Measurements from ENCODE around the gene WDR31.
A peak's percentile ranks its signal among the peaks of the same experiment; 100 is the strongest.

The WDR31 gene

DNA sequence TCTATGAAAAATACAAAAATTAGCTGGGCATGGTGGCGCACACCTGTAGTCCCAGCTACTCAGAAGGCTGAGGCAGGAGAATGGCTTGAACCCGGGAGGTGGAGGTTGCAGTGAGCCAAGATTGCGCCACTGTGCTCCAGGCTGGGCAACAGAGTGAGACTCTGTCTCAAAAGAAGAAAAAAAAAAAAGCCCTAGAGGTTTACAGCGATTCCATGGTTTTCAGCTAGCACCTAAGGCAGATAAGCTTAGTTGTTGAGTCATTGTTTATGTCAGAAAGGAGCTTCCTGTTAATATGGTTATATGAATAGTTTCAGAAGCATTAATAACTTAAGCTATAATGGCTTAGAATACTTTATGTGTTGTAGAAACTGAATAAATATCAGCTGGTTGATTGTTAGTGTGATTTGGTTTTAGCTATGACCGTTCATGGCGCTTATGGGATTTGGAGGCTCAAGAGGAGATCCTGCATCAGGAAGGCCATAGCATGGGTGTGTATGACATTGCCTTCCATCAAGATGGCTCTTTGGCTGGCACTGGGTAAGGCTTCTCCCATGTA, 49.9 kb downstream of the WDR31 start:
- DNase-seq (ENCODE audit: low read depth) = no peak
- TF ChIP-seq, protein P1, sequence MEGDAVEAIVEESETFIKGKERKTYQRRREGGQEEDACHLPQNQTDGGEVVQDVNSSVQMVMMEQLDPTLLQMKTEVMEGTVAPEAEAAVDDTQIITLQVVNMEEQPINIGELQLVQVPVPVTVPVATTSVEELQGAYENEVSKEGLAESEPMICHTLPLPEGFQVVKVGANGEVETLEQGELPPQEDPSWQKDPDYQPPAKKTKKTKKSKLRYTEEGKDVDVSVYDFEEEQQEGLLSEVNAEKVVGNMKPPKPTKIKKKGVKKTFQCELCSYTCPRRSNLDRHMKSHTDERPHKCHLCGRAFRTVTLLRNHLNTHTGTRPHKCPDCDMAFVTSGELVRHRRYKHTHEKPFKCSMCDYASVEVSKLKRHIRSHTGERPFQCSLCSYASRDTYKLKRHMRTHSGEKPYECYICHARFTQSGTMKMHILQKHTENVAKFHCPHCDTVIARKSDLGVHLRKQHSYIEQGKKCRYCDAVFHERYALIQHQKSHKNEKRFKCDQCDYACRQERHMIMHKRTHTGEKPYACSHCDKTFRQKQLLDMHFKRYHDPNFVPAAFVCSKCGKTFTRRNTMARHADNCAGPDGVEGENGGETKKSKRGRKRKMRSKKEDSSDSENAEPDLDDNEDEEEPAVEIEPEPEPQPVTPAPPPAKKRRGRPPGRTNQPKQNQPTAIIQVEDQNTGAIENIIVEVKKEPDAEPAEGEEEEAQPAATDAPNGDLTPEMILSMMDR (conservative IDR thresholded peaks at IDR 0.05; ENCODE audit: low read length) = no peak
- no peak overlapping the region for H3K4me3 ChIP-seq (ENCODE audit: low read length)

DNA sequence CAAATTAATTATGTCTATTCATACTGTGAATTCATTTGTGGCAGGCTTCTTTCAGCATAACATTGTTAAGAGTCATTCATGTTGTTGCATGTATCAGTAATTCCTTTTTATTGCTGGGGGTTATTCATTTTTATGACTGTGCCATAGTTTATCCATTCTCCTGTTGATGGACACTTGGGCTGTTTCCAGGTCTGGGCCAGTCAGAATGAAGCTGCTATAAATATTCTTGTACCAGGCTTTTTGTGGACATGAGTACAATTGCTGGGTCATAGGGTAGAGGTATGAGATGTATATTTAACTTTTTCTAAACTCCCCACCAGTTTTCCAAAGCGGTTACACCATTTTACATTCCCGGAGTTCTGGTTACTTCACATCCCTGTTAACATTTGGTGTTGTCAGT, 51.0 kb downstream of the WDR31 start:
- DNase-seq (ENCODE audit: low read depth) = no peak
- TF ChIP-seq, protein P1 (conservative IDR thresholded peaks at IDR 0.05; ENCODE audit: low read length) = no peak
- H3K4me3 ChIP-seq (ENCODE audit: low read length) = no peak overlapping the region

DNA sequence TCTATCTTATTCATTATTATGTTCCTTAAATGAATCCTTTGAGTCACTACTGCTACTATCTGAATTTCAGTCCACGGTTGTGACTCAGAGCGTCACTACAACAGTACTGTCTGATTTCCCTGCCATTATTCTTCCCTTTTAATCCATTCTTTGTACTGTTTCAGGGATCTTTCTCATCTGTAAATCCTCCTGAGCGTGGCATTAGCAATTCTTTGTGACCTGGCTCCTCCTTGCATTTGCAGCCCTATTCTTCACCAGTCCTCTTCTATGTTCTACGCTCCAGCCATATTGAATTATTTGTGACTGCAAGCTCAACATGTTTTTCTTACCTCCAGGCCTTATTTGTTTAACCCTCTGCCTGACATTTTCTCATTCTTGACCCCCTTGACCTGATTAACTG, 58.7 kb downstream of the WDR31 start:
- no peak for DNase-seq (ENCODE audit: low read depth)
- TF ChIP-seq, protein P1 (conservative IDR thresholded peaks at IDR 0.05; ENCODE audit: low read length) = no peak
- H3K4me3 ChIP-seq (ENCODE audit: low read length) = no peak overlapping the region

DNA sequence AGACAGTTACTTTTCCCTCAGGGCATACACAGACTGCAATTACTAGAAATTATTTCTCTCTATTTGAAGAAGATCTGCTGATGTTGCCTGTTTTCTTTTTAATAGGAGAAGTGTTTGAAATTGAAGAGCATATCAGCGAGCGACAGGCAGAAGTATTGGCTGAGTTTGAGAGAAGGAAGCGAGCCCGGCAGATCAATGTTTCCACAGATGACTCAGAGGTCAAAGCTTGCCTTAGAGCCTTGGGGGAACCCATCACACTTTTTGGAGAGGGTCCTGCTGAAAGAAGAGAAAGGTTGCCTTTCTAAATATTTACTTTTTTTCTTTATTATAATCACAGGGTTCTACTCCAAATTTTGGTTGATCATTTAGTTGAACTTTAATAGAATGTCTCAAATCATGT, 61.2 kb downstream of the WDR31 start:
- TF ChIP-seq, protein P1 (conservative IDR thresholded peaks at IDR 0.05; ENCODE audit: low read length) = no peak
- H3K4me3 ChIP-seq (ENCODE audit: low read length) = no peak overlapping the region
- DNase-seq (ENCODE audit: low read depth) = no peak

DNA sequence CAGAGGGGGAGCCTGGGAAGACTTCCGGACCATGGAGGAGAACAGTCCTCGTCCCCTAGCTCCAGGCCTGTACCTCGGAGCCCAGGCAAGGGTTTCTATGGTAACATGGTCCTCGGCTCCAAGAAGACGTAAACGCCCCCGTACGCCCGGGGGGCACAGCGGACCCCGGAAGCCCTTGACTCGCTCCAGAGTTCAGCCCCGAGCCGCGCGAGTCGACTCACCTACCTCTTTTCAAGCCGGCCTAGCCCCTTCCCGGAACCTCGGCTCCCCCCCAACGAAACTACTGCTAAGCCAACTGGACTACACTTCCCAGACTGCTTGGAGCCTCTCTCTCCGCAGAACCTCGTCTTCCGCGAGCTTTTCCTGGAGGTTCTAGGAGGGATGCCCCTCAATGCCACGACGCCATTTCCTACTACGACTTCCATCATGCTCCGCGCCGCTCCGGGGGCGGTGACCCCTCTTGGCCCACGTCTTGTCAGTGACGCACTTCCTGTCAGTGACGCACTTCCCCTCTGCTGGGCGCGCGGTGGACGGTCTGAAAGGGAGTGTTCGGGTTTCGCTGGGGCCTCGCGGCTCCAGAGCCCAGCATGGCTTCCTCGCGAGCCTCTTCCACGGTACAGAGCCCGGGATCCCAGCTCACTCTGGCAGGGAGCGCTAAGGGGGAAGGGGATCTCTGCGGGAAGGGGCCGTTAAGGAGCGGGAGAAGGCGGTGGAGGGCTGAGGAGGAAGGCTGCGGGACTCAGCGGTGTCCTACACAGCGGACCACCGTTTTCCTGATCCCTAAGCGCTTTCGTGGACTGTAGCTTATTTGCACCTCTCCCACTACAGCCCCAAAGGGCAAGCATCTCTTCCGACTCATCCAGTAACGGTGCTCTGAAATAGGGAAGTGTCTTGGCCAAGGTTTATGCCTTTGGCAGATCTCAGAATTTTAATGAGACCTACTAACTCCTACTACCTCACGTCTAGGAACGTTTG, 64.6 kb downstream of the WDR31 start, which contains the start of the genes CDC26 and PRPF4:
CDC26 (minus strand) TSS at position 416 of the 975 bp plus-strand sequence. CDS start 3,065 bp downstream, outside the sequence.
PRPF4 (plus strand) TSS at position 502 of the 975 bp plus-strand sequence; CDS start at position 588, 86 bp downstream.
- H3K4me3 ChIP-seq (ENCODE audit: low read length) = peak within 1 kb of the TSS; percentile 97
- DNase-seq (ENCODE audit: low read depth) = peak; percentile 98
- TF ChIP-seq, protein P1 (conservative IDR thresholded peaks at IDR 0.05; ENCODE audit: low read length) = no peak

DNA sequence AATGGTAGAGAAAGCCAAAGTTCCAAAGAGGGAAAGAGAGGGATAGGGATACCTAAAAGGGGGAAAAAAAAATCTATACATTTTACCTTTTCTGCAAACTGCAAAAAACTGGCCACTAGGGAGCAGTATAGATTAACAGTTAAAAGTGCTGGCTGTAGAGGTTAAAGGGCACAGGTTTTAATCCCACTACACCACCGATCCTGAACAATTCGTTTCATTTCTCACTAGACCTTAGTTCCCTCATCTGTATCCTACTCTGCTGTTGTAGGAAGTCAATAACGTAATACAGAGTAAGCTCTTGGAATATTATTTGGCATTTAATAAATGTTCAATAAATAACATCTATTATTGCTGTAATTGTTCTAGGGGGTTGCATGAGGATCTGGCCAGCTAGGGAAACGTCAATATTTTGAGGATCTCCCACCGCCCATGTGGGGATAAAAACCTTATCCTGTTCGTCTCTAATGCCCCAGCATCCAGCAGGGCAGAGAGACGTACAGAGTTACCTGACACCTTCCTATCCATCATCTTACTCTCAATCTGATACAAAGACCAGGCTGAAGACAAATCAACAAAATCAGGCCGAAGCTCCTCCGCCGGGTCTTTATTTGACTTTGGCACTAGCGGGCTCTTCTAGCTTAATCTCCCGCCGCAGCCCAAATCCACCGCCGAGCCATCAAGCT, 65.5 kb downstream of the WDR31 start:
- TF ChIP-seq, protein P1 (conservative IDR thresholded peaks at IDR 0.05; ENCODE audit: low read length) = peak; percentile 69
- DNase-seq (ENCODE audit: low read depth) = peak; percentile 57
- H3K4me3 ChIP-seq (ENCODE audit: low read length) = peak overlapping the region; percentile 97

Data from AG10803 (cell line).